B cell (primary cell): ENCODE results near the gene AOC2. TPM values are rescaled to one million over a fixed set of nuclear protein-coding genes. Genes with fewer than 3 reads are reported as not detected.

Experiments used
- ATAC-seq: fragments of 200-7000 bp; cut with Tn5 transposase; one replicate; pipeline ENCODE4 v1.10.0; 2021; ENCODE audit warnings: low read depth, mild to moderate bottlenecking, moderate number of reproducible peaks, moderate library complexity
- CTCF ChIA-PET: fragments of 350-600 bp; sonication (Branson Sonifier 250); formaldehyde crosslinking; loops from one replicate; lab custom pipeline; 2021; ENCODE audit warnings: antibody characterized with exemption, inconsistent platforms; lab: Charles Lee
- POLR2A ChIA-PET: fragments of 350-600 bp; sonication (Branson Sonifier 250); formaldehyde crosslinking; loops from one replicate; lab custom pipeline; 2021; ENCODE audit warnings: antibody characterized with exemption; lab: Charles Lee
- DNase-seq: peaks from one replicate; pipeline ENCODE4 v3.0.0; 2013
- H2AFZ ChIP-seq: 2 replicates; pipeline ENCODE4 v1.6.1; 2012; ENCODE audit warnings: mild to moderate bottlenecking, low read depth, low read length; ENCODE audit not compliant: insufficient read depth, poor library complexity, severe bottlenecking
- H3K27ac ChIP-seq, 2 donors: 1 replicate in 1 of 2; 2 replicates in 1 of 2; pipeline ENCODE4 v1.5.1; 2012 to 2013; ENCODE audit warnings: low read length in 2 of 2, mild to moderate bottlenecking in 2 of 2, moderate library complexity in 1 of 2
- H3K27me3 ChIP-seq, 4 experiments: fragments of 200-600 bp in 1 of 4; sonication (generic) in 1 of 4; replicated peaks in 1 of 4; 1 replicate in 2 of 4; 2 replicates in 2 of 4; pipeline versions ENCODE4 v1.6.1 to v1.7.0; 2013 to 2016; ENCODE audit warnings: low read length in 3 of 4, mild to moderate bottlenecking in 2 of 4, mixed read lengths in 1 of 4, moderate library complexity in 1 of 4; ENCODE audit not compliant: insufficient read depth in 4 of 4, control insufficient read depth in 3 of 4; ENCODE audit errors: control extremely low read depth in 1 of 4
- H3K36me3 ChIP-seq, 2 experiments: replicated peaks in 1 of 2; 1 replicate in 1 of 2; 2 replicates in 1 of 2; pipeline versions ENCODE4 v1.6.1 to v1.7.1; 2013; ENCODE audit warnings: low read length in 1 of 2; ENCODE audit not compliant: insufficient read depth in 2 of 2, control insufficient read depth in 1 of 2; ENCODE audit errors: control extremely low read depth in 1 of 2, extremely low read depth in 1 of 2
- H3K4me1 ChIP-seq, 2 donors: fragments of 200-600 bp in 1 of 2; sonication (generic) in 1 of 2; 1 replicate in 1 of 2; 2 replicates in 1 of 2; pipeline versions ENCODE4 v1.5.1 to v1.6.1; 2013 to 2017; ENCODE audit warnings: low read length in 2 of 2; ENCODE audit not compliant: control insufficient read depth in 2 of 2, insufficient read depth in 2 of 2
- H3K4me2 ChIP-seq: replicated peaks from 2 replicates; pipeline ENCODE3; 2012; ENCODE audit warnings: mild to moderate bottlenecking, low read depth, low read length; ENCODE audit not compliant: poor library complexity, severe bottlenecking
- H3K4me3 ChIP-seq, 5 experiments: fragments of 200-600 bp in 1 of 5; sonication (generic) in 1 of 5; 1 replicate in 3 of 5; 2 replicates in 2 of 5; pipeline versions ENCODE4 v1.5.1 to v1.7.0; 2011 to 2016; ENCODE audit warnings: low read length in 4 of 5, mild to moderate bottlenecking in 4 of 5, low read depth in 2 of 5, control low read depth in 1 of 5, moderate library complexity in 1 of 5; ENCODE audit not compliant: insufficient read depth in 1 of 5; ENCODE audit errors: control extremely low read depth in 1 of 5, extremely low read depth in 1 of 5
- H3K79me2 ChIP-seq: fragments of 200-600 bp; sonication (generic); one replicate; pipeline ENCODE4 v1.6.0; 2016; ENCODE audit warnings: low read length; ENCODE audit not compliant: control insufficient read depth, insufficient read depth
- H3K9ac ChIP-seq: fragments of 200-600 bp; sonication (generic); 2 replicates; pipeline ENCODE4 v1.6.1; 2017; ENCODE audit warnings: mild to moderate bottlenecking, low read length, moderate library complexity
- H3K9me3 ChIP-seq, 3 donors: one replicate each; pipeline versions ENCODE4 v1.6.1 to v1.7.1; 2013; ENCODE audit warnings: low read length in 2 of 3; ENCODE audit not compliant: control insufficient read depth in 2 of 3, insufficient read depth in 1 of 3; ENCODE audit errors: control extremely low read depth in 1 of 3
- H4K20me1 ChIP-seq: 2 replicates; pipeline ENCODE4 v1.6.0; 2012; ENCODE audit warnings: mild to moderate bottlenecking, low read length; ENCODE audit not compliant: insufficient read depth, control insufficient read depth, poor library complexity, severe bottlenecking
- H3K27ac Mint-ChIP-seq: one replicate; pipeline ENCODE4 v1.8.0; 2021; ENCODE audit warnings: mixed read lengths
- H3K27me3 Mint-ChIP-seq: one replicate; pipeline ENCODE4 v1.8.0; 2021; ENCODE audit warnings: mixed read lengths
- H3K4me1 Mint-ChIP-seq: one replicate; pipeline ENCODE4 v1.8.0; 2021; ENCODE audit warnings: mixed read lengths
- H3K4me3 Mint-ChIP-seq: one replicate; pipeline ENCODE4 v1.8.0; 2021; ENCODE audit warnings: mixed read lengths
- H3K9me3 Mint-ChIP-seq: one replicate; pipeline ENCODE4 v1.8.0; 2022; ENCODE audit warnings: mixed read lengths; ENCODE audit not compliant: insufficient read depth
- EZH2 ChIP-seq: IDR thresholded peaks from 2 replicates; pipeline ENCODE4 v1.6.1; 2012; ENCODE audit warnings: borderline replicate concordance, low read depth, mild to moderate bottlenecking, moderate library complexity, low read length; ENCODE audit not compliant: insufficient read depth, poor library complexity, severe bottlenecking
- WGBS: methylation state at CpG from one replicate; pipeline ENCODE4 v1.1.5; 2013; ENCODE audit warnings: missing lambda C conversion rate; ENCODE audit not compliant: insufficient coverage; 5-methylcytosine and 5-hydroxymethylcytosine counted together
- intact Hi-C: fragments of 100-400 bp; cut with micrococcal nuclease; formaldehyde crosslinking; loops from one replicate; pipeline ENCODE4 v1.10.0; 2022
- polyA plus RNA-seq: library from polyadenylated mRNA; depleted of rRNA; stranded (reverse); fragments of >200 nt; gene quantifications from 2 replicates; pipeline ENCODE4 v1.2.3, GENCODE V29; 2012
- total RNA-seq, 2 donors: library from RNA; stranded (reverse); fragments of 120-200 nt in 1 of 2; gene quantifications; 1 replicate in 1 of 2; 2 replicates in 1 of 2; pipeline versions ENCODE4 v1.2.3 to v1.2.4, GENCODE V29; 2013 to 2022
- TF ChIP-seq, protein P1 (sequence below): fragments of 200-600 bp; IDR thresholded peaks from one replicate; pipeline ENCODE4 v1.8.0; 2022; ENCODE audit warnings: antibody characterized with exemption, mild to moderate bottlenecking

The AOC2 gene
- total and polyA plus RNA-seq, 2 donors (not counting 1 experiment from before 2014, with no cell fraction given), result 1.9 to 3.8 TPM

DNA sequence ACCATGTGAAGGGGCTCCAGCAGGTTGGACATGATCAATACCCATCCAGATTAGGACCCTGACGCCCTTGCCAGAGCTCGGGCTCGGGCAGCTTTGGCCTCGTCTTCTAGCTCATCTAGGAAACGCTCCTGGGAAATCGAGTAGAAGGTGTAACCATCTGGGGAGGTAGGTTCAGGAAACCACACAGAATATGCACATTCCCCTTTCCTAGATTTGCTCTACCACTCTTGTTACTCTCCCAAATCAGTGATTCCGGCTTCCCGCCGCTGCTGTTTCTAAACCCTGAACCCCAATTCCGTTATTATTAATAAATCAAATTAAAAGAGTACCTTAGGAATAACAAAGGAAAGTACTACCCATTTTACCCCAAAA, 46.4 kb upstream of the AOC2 start:
- Histone ChIP-seq H3K27ac (peak overlapping the region; percentile 4 to 69), H3K4me1 (peaks cover 14 to 21% of the 10 kb centered on the region in 2 donors), H3K9ac (peak overlapping the region; percentile 87), H3K4me2 (peak overlapping the region; percentile 81), H3K36me3 (peaks cover 0 to 2% of the 10 kb centered on the region in 2 experiments), H3K9me3 (peaks cover 0 to 3% (median 0%) of the 10 kb centered on the region in 3 donors), H2AFZ (peak overlapping the region; percentile 92), H3K79me2 (peaks cover 23% of the 10 kb centered on the region), H3K27me3 (no peaks in the 10 kb centered on the region), H3K4me3 (peak overlapping the region; percentile 59 to 90 (median 76)), H4K20me1 (no peaks in the 10 kb centered on the region)
- Mint-ChIP-seq H3K27ac (peak overlapping the region; percentile 83), H3K27me3 (peaks cover 5% of the 10 kb centered on the region), H3K4me3 (peak overlapping the region; percentile 96), H3K9me3 (no peaks in the 10 kb centered on the region), H3K4me1 (peaks cover 27% of the 10 kb centered on the region)
- POLR2A ChIA-PET, result interaction anchor here (1.2 to 2.1 kb wide), 2 partner anchors 25 to 26 kb away, joined by 5 to 9 read pairs; partner anchors contain the start of genes BECN1 and VPS25
- TF ChIP-seq EZH2, result no peak
- TF ChIP-seq, protein P1, sequence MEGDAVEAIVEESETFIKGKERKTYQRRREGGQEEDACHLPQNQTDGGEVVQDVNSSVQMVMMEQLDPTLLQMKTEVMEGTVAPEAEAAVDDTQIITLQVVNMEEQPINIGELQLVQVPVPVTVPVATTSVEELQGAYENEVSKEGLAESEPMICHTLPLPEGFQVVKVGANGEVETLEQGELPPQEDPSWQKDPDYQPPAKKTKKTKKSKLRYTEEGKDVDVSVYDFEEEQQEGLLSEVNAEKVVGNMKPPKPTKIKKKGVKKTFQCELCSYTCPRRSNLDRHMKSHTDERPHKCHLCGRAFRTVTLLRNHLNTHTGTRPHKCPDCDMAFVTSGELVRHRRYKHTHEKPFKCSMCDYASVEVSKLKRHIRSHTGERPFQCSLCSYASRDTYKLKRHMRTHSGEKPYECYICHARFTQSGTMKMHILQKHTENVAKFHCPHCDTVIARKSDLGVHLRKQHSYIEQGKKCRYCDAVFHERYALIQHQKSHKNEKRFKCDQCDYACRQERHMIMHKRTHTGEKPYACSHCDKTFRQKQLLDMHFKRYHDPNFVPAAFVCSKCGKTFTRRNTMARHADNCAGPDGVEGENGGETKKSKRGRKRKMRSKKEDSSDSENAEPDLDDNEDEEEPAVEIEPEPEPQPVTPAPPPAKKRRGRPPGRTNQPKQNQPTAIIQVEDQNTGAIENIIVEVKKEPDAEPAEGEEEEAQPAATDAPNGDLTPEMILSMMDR, result no peak
- intact Hi-C loops, result loop anchor here (1.0 kb wide), 3 partner anchors 25 to 53 kb away; partner anchors contain the start of genes BECN1, EZH1 and VPS25
- CTCF ChIA-PET, result interaction anchor here (0.5 to 1.3 kb wide), 5 partner anchors 22 to 220 kb away, joined by 3 to 4 read pairs (median 3); partner anchors contain the start of gene BECN1
- 80% methylated on average over 1 of the region's 10 CpGs for WGBS
- no peak for ATAC-seq
- no peak for DNase-seq
